Activated gamma-delta T cell (primary cell): ENCODE measurements around the gene LHX2.

Experiments used
- DNase-seq: peaks from one replicate; lab custom pipeline; 2025; lab: John Stamatoyannopoulos, UW

LHX2 gene

DNA sequence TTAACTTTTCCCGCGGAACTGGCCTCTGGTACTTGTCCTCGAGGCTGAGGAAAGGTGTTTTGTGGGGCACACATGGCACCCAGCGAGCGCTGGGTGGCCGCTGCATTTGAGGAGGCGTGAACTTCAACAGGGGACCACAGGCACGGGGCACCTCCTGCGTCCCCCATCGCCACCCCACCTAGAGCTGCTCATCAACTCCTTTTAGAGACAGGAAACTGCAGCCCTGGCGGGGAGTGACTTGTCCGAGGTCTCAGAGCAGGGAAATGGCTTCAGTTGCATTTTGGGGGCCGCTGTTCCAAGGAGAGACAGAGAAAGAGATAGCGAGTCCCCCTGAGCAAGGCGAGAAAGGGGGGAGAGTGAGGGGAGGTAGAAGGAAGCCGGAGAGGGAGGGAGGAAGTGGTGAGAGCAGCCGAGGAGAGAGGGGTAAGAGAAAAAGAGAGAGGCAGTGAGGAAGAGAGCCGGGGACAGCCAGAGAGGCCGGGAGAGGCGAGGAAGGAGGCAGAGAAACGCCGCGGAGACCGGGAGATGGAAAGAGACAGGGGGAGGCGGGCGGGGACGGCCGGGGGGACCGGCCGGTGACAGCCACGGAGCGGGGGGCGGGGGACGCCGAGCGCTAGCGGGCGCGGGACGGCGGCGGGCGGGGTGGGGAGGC, 12.5 kb upstream of the LHX2 start:
- DNase-seq, result no peak

DNA sequence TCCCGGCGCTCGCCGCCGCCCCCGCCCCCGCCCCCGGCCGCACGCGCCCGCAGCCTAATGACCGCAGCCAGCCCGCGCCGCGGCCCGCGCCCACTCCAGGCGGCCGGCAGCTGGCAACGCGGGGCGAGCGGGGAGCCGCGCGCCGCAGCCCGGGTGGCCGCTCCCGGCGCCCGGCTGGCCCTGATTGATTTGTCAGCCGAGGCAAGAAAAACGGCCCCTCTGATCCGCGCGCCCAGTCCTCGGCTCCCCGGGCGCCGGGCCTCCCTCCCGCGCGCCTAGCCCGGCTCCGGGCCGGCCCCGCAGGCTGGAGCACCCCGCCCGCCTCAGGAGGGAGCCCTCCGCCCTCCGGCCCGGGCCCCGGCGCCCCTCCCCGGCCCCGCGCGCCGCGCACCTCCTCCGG, 11.9 kb upstream of the LHX2 start:
- DNase-seq, result no peak

DNA sequence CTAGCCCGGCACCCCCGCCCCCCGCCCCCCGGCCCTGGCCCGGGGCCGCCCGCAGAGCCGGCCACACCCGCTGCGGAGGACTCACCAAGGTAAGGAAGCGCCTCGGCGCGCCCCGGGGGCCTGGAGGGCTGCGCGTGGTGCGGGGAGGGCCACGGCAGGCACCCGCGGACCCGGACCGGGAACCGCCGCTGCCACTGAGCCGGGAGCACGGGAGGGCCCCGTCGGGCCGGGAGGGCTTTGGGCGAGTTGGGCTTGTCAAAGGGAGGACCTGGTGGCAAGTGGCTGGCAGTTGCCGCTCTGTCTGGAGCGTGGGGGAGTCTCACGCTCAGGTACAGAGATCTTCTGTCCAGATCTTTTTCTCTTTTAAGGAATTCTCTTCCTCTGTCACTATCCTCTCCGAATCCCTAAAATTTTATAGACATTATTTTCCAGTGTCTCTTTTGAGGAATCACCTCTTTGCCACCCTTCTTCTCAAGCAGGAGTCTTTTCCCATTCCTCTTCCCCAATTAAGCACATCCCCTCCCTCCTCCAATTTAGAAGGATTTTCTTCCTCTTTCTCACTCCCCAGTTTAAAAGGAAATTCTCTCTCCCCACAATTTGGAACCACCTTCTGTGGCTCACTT, 11.3 kb upstream of the LHX2 start:
- no peak for DNase-seq

DNA sequence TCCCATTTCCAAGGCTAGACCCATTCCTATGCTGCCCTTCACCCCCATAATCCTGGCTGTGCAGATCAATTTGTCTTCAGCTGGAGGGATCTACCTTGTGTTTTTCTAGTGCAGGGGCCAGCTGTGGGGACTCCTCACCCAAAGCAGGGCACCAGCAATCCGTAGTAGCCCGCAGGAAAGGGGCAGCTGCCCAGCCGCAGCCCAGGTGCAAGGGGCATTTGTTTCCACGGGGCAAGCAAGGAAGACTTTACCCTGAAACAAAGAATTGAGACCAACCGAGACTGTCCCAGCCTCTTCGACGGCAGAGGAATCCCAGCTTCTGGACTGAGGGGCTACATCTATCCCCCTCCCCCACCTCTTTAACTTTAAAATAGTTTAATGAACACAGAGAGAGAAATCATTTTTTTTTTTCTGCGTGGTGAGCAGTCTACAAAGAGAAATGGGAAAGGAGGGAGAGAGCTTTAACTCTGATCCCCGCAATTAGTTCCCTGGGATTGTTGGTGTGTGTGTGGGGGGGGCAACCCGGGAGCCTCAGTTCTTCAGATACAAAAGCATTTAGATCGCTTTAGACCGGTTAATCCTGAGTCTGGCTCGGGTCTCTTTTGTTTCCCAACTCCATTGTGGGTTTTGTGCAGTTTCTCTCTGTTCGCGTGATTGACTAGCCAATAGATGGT, 10.6 kb upstream of the LHX2 start:
- DNase-seq, result no peak

DNA sequence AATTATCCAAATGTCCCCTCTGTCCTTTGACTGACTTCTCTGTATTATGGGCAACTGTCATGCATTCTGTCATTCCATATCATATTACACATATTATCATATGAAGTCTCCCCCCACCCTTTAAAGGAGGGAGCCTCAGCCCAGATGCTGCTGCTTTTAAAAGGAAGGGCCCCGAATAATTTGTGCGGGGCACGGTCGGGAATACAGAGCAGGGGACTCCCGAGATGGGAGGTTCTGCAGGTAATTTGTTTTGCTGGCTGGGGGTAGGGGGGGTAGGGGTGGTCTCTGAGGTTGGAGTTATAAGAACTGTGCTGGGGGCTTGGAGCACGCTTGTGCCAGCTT, 10.1 kb upstream of the LHX2 start:
- no peak for DNase-seq

DNA sequence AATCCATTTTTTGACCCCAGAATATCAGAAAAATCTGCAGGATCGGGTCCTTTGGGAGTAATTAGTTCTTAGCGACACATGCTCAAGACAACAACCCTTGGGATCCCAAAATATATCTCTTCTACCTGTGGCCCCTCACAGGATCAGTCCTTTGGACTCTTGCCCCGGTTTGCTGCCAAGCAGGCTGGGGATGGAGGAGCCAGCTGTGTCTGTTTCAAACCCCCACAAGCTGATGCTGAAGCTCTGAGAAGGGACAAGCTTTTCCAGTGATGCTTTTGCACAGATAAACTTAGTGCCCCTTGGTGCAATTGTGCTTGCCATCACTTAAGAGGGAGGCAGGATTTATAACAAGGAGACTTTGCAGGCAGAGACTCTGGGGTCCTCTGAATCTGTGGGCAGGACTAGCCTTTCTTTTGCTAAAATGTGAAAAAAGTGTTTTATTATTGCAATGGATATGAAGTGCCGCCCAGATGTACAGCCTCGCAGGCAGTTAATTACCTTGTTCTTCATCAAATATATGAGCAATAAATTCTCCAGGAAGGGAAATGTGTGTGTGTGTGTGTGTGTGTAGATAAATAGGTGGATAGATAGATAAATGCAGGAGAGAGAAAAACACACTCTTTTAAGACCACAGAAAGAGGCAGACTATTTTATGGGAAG, 9.6 kb upstream of the LHX2 start:
- DNase-seq, result no peak

DNA sequence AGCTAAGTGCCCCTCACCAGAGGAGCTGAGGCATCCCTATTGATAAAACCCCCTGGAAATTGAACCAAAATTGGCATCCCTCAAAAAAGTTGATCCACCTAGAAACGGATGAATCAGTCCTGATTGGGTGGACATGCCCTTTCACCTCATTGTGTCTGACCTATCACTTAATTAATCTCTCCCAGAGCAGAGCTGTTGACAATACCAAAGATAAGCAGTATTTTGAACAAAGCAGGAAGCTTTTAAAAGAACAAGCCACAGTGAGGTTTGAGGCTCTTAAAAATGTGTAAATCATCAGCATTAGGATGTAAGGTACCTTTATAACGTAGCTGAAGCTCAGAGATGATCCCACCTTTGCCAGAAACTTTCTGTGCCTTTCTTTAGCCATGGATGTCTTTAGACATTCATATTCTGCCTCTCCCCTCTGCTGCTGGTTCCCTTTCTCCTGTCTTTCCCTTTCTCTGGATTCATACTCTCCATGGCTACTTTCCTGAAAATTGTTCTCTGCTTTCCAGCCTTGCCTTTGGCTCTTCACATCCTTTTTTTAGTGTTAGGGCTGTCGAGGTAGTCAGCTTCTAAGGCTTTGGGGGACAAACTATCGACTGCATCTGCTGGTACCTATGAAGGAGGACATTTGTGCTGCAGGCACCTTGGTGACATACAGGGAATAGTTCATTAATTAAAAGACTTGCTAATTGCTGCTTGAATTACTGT, 7.8 kb upstream of the LHX2 start:
- no peak for DNase-seq

DNA sequence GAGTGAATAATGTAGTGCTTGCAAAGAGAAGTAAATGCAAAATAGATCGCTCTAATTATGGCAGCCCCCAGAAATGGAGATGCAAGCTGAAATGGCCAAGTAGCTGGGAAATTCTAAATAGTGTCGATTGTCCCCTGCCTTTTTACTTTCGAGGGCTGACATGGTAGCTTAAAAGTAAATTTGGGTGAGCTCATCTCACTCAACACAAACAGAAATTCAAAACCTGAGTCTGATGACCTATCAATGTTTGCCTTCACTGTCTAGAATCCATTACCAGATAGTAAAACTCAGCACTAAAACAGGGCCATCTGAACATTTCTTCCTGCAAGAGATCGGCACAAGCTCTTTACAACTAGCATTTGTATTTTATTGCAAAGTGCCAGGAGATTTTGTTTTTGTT, 7.0 kb upstream of the LHX2 start:
- no peak for DNase-seq

DNA sequence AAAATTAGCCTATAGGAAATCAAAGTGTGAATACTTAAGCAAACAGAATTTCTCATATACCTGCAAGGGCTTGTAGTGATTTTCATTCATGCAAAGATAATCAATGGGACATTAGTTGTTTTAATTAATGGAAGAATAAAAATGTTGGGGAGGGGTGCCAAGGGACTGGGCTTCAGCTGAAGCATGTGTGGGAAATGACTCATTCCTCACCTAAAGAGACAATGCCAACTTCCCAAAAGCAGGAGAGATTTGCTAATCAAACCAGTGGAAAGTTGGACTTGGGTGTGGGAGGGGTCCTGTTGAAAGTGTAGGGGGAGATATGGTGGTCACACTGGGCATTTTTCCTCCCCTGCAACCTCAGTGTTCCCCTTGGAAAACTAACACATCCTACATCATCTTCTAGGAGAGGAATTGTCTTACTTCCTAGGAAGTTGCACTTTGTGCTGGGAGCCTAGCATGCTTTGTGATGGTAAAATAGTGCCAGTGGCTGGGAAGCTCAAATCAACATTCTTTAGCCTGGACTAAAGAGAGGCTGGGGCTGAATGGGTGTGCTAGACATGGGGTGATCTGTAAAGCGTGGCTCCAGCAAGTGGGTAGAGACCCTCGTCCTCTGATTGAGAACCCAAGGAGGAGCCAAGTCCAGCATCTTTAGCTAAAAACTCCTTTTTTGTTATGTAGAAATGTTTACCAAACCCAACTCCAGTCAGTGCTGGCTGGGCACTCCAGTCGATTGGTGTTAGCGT, 6.4 kb upstream of the LHX2 start:
- DNase-seq, result no peak

DNA sequence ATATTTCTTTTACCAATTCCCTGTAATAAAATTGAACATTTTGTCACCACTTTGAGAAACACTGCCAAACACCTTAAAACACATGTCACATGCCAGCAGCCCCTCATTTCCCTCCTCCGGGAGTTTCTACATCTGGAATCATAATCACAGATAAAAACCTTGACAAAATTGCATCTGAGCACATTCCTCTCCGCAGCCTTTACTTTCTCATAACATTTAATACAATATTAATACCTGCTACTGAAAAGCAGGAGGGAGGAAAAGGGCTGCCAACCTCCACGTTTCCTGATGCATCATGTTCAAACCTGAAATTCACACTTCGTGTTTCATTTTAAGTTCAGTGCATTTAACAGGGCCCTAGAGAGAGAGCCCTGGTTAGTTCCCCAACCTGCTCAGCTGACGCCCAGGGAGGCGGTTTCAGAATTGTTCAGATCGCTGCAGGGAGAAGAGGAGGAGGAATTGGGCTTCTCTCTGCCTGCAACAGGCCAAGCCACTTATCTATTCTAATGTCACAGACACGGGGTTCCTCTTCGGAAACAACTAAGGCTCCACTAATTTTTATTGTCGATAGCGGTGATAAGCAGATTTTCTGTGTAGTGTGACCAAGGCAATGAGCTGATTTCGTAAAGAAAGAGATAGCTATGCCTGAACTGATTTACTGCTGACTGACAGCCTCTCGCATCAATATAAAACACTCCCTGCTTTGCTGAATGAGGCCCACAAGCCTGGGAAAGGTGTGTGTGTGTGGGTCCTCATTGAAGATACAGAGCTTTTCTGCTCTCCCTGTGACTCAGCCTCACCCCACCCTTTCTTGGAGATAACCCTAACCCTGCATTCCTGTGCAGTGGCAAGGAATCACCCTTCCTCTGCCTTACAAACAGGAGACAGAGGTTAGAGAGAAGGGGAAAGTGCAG, 4.9 kb upstream of the LHX2 start:
- no peak for DNase-seq

DNA sequence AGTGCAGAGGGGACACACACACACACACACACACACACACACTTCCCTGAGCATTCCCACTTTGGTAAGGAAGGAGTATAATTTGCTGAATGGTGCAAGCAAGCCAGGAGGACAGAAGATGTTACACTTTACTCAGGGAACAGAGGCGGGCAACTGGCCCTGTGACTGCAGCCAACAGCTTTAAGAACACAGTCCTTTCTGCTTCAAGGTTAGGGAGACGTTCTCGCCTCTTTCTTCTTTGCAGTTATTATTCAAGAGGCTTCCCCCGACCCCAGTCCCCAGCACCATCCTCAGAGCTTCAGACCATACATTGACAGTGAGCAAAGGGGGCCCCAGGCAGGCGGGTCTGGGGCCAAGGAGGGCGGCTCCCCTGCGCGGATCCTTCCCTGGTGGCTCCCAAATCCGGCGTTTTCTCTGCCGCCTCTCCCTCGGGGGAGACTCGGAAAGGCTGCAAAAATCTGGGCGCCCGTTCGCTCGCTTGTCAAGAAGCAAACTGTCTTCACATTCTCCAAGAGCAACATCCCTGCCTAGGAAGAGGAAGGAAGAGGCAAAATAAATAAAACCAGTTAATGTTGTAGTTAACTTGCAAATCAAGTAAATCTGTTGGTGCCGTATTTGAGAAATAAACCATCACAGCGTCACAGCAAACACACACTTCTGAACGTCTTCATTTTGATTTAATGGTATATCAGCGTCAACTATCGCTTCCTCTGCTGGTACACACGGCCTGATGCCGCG, 3.8 kb upstream of the LHX2 start:
- no peak for DNase-seq

DNA sequence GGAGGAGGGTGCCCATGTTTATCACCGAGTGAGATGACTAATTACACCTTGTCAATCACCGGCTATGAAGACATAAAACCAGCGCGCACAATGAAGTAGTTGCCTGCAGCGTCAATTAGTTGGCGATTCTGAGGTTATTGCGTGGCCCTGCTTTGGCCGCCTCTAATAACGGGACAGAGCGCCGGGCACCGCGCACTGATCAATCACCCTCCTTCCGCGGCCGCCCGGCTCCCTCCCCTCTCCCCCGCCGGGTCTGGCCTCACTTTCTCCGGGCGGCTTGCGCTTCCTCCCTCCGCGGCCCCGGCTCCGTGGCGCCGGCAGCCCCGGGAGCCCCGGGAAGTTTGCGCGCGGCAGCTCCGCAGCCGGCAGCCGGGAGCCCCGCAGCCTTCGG, 3.3 kb upstream of the LHX2 start:
- no peak for DNase-seq

DNA sequence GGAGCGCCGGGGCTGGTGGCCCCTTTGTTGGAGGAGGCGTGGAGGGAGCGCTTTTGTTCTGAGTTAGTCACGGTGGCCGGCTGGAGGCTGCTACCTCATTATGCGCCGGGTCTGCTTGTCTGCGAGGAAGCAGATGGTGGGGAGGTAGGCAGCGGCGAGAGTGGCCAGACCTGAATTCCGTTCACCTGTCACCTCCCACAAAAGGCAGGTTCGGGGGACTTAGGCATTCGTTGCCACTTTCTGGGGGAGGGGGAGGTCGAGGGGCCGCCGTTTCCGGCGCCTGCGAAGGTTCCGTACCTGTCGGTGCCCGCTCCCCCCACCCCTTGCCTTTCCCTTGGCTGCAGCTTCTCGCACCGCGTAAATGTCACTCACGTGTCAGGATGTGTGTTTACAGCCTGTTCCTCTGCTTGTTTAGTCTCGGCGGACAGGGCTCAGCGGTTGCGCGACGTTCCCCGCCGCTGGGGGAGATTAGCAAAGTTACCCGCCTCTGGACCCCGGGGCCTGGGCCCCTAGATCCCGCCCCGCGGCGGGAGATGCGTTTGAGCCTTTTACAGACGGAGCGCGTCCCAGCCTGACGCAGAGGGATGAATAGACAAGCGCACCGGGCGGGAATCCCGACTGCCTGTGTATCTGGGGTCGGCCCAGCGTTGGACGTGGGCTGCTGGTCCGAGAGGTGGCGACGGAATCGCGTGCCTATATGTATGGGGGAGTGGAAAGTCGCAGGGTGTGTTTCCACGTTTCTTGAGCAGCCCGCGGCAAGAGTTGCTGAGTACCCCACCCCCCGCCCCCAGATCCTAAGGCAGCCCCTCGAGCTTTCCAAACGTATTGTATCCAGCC, 2.7 kb upstream of the LHX2 start:
- DNase-seq, result no peak

DNA sequence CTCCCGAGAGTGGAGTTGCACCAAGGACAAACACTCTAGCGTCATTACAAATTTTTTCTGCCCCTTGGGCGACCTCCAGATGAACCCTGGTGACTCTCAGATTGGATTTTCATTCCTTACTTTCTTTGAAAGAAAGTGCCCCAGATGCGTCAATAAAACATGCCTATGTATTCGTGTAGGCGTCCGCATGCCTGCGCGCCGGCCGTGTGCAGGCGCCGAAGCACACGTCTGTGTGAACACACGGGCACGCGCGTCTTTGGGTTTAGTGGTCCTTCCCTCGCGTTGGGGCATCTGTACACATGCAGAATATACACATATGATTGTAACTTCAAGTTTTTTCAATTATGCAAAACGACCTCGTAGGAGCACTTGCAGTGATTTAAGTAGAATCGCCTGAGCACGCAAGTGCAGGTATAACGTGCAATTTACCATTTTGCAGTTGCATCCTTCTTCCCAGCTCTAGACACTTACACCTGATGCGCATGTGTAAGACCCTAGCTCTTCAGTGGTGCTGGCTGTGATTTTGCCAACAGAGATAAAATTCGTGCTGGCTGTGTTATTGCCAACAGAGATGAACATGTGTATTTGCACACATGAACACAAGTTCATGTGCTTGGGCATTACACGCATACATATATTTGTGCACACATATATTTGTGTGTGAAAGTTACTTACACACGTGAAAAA, 1.9 kb upstream of the LHX2 start:
- DNase-seq, result no peak

DNA sequence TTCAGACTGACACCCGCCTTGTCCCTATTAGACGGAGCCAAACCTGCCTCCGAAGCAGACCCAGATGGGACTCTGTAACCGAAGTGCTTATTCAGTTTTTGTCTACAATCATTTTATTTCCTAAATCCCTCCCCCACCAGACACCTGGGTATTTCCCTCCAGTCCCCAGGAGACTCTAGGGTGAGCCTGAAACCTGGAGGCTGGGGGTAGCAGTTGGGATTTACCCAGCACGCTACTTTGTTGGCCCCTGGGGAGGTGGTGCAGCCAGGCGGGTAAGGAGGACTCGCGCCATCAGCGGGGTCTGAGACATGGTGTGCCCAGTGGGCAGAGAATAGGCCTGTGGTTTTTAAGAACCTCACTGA, 1.3 kb upstream of the LHX2 start:
- no peak for DNase-seq

DNA sequence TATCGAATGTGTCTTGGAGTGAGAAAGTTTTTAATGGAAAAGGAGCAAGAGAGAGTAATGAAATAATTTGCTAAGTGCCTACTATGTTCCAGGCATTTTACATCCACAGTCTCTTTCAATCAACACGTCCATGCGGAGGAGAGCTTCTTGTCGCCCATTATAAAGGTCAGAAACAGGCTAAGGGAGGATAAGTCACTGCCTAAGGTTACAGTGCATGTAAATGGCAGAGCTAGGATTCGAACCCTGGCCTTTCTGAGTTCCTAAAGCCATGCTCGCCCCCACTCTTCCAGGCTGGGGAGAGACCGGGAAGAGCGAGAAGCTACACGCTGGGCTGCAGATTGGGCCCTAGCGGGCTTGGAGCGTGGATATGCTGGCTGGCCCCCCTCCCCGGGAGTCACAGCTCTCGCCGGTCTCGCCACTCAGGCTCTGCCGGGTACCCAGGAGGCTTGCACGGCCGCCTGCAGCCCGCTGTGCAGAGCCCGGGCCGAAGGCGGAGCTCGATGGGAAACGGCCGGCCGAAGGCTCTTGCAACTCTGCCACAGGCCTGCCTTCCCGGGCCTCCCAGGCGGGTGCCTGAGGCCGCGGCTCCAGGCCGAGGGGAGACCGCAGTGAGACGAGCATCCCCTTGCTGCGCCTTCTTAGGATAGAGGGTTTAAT, 775 bp upstream of the LHX2 start:
- DNase-seq, result no peak

DNA sequence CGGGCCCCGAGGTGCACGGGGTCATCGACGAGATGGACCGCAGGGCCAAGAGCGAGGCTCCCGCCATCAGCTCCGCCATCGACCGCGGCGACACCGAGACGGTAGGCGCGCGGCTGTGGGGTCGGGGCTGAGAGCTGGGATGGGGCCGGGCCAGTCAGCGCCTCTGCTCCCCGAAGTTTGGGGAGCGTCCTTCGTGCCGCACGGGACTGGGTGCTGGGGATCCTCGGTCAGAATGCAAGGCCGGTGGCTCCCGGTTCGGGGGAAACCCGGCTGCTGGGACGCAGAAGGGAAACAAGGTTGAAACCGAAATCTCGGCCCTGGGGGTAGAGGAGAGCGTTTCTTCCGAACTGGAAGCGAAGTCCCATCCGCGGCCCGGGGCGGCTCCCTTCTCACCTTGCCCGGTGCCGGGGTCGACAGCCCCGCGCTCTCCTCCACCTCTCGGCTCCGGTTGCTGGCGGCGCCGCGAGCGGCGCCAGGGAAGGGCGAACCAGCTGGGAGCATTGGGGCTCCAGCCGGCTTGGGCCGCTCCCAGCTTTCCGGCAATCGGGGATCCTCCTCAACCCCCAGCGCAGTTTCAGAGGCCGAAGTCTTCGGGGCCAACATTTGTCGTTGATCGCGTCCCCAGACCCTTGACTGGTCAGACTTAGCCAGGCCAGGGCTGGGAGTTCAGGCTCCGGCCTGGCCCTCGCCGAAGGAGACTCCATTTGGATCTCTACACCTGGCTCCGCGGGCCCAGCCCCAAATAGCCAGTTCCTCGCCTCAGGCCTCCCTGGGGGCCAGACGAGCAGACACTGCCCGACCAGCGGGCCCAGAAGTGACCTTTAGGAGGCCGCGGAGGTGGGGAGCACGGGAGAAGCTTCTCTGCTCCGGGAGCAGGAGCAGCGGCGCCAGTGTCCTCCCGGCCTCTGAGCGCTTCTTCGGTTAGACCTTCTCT, 1.1 kb downstream of the LHX2 start:
- DNase-seq, result no peak
